ENCODE data around the gene RAPGEF3.

DNA sequence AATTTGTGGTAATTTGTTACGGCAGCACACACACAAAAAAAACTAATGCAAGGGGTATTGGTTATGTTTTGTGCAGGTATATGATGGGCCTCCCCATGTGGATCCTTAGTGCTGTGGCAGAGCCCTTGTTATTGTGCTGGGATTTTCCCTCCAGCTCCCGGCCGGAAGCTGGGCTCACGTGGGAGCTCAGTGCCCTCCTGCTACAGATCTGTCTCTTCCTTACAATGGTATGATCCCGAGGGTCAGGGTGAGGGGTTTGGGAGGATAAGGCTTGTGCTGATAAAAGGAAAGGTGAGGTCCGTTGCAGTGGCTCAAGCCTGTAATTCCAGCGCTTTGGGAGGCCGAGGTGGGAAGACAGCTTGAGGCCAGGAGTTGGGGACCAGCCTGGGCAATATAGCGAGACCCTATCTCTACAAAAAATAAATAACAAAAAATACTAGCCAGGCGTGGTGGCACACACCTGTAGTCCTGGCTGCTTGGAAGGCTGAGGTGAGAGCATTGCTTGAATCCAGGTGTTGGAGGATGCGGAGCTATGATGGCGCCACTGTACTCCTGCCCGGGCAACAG lies 13.5 kb upstream of the RAPGEF3 start:
- no peak for TF ChIP-seq POLR2AphosphoS5 (IDR thresholded peaks at IDR 0.05; ENCODE audit: borderline replicate concordance, low read depth, low read length)
- TF ChIP-seq EZH2 (IDR thresholded peaks at IDR 0.05), result no peak
- TF ChIP-seq FOXP2 (optimal IDR thresholded peaks at IDR 0.05; ENCODE audit: control extremely low read depth, extremely low read length, insufficient read depth), result no peak

Data from SK-N-MC (cell line).